ENCODE results near the gene ADGRV1.
A peak's percentile ranks its signal among the peaks of the same experiment; 100 is the strongest.

ADGRV1 gene

GRCh38 chr5:90558344-90559192 is at the start of gene ADGRV1:
Gene ADGRV1 (plus strand): TSS chr5:90558797. CDS start chr5:90558896, 99 bp downstream.
- peak; percentile 84 for DNase-seq

GRCh38 chr5:90510438-90510837 is 48.2 kb upstream of the ADGRV1 start:
- DNase-seq = no peak

- no peak for DNase-seq
These were observed 44.1 kb upstream of the ADGRV1 start for GRCh38 chr5:90514520-90514919.

GRCh38 chr5:90518661-90519060 is 39.9 kb upstream of the ADGRV1 start:
- no peak for DNase-seq

- DNase-seq = no peak
These were observed 39.5 kb upstream of the ADGRV1 start for GRCh38 chr5:90519081-90519480.

GRCh38 chr5:90528601-90529193 is 29.9 kb upstream of the ADGRV1 start:
- peak; percentile 5 for DNase-seq

GRCh38 chr5:90529194-90529938 is 29.2 kb upstream of the ADGRV1 start, which contains the start of gene LYSMD3:
Gene LYSMD3 (minus strand): TSS chr5:90529584. CDS start chr5:90525289, 4,295 bp downstream.
- peak; percentile 64 for DNase-seq

- peak; percentile 23 for DNase-seq
These were observed 28.5 kb upstream of the ADGRV1 start for GRCh38 chr5:90529939-90530677.

GRCh38 chr5:90530736-90531487 is 27.7 kb upstream of the ADGRV1 start:
- DNase-seq = no peak

GRCh38 chr5:90533794-90534193 is 24.8 kb upstream of the ADGRV1 start:
- DNase-seq = no peak

- DNase-seq = no peak
These were observed 23.7 kb upstream of the ADGRV1 start for GRCh38 chr5:90534922-90535321.

- no peak for DNase-seq
These were observed 15.6 kb upstream of the ADGRV1 start for GRCh38 chr5:90542827-90543519.

- no peak for DNase-seq
These were observed 13.1 kb upstream of the ADGRV1 start for GRCh38 chr5:90545511-90545910.

- no peak for DNase-seq
These were observed 12.3 kb upstream of the ADGRV1 start for GRCh38 chr5:90546216-90546837.

- DNase-seq = no peak
These were observed 11.5 kb upstream of the ADGRV1 start for GRCh38 chr5:90547072-90547536.

GRCh38 chr5:90548069-90548593 is 10.5 kb upstream of the ADGRV1 start:
- DNase-seq = no peak

- DNase-seq = no peak
These were observed 9.4 kb upstream of the ADGRV1 start for GRCh38 chr5:90549223-90549622.

- no peak for DNase-seq
These were observed 8.8 kb upstream of the ADGRV1 start for GRCh38 chr5:90549729-90550275.

GRCh38 chr5:90550963-90551362 is 7.6 kb upstream of the ADGRV1 start:
- no peak for DNase-seq

GRCh38 chr5:90551376-90551775 is 7.2 kb upstream of the ADGRV1 start:
- DNase-seq = no peak
